GM12872 (cell line): ENCODE measurements around the gene TBX4.

Source experiments
- CTCF ChIP-seq: IDR thresholded peaks from 3 replicates; pipeline ENCODE4 v1.5.1; 2011; ENCODE audit warnings: low read depth, mild to moderate bottlenecking, low read length, moderate library complexity; ENCODE audit not compliant: insufficient read depth

The TBX4 gene

GRCh38 chr17:61528171-61528570 lies 75.9 kb downstream of the TBX4 start:
- no peak for TF ChIP-seq CTCF

- TF ChIP-seq CTCF, result no peak
Observed at GRCh38 chr17:61531223-61531622, 79.0 kb downstream of the TBX4 start.

- no peak for TF ChIP-seq CTCF
Observed at GRCh38 chr17:61532826-61533225, 80.6 kb downstream of the TBX4 start.

GRCh38 chr17:61533797-61534196 lies 81.6 kb downstream of the TBX4 start:
- TF ChIP-seq CTCF, result no peak

- TF ChIP-seq CTCF, result no peak
Observed at GRCh38 chr17:61534414-61534813, 82.2 kb downstream of the TBX4 start.
